ENCODE data around the gene MICU1.

DNA sequence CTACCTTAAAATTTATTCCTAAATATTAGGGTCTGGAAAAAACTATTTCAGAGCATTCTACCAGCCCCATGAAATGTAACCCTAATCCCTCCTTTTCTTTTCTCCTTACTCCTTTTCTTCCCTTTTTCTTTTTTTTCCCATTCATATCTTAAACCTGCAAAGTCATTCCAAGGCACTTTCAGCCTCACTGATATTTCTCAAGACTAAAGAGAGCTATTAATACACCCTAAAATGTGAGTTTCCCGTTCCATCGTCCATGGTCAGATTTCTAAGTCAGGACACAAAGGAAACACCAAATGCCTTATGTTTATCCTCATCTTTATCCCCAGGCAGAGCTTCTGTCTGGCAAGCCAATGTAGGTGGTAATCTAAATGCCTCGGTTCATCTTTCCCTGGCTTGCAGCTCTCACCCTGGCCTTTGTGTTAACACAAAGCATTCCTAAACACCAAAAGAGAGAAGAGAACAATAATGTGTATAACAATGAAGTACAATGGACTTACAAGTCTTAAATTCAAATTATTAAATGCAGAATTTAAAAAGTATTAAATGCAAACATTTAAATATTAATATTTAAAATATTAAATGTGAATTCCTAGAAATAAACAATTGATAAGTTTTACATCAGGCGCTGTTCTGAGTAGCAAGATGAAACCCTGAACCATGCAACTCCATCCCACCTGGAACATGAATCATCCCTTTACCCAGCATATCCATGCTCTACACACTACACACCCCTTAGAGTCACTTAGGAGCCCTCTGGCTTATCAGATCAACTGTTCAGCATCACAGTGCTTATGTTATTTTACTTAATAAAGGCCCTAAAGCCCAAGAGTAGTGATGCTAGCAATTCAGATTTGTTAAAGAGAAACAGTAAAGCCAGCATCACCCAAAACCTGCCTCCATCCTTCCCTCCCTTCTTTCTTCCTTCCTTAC lies 26.8 kb downstream of the MICU1 start:
- TF ChIP-seq, protein P1, sequence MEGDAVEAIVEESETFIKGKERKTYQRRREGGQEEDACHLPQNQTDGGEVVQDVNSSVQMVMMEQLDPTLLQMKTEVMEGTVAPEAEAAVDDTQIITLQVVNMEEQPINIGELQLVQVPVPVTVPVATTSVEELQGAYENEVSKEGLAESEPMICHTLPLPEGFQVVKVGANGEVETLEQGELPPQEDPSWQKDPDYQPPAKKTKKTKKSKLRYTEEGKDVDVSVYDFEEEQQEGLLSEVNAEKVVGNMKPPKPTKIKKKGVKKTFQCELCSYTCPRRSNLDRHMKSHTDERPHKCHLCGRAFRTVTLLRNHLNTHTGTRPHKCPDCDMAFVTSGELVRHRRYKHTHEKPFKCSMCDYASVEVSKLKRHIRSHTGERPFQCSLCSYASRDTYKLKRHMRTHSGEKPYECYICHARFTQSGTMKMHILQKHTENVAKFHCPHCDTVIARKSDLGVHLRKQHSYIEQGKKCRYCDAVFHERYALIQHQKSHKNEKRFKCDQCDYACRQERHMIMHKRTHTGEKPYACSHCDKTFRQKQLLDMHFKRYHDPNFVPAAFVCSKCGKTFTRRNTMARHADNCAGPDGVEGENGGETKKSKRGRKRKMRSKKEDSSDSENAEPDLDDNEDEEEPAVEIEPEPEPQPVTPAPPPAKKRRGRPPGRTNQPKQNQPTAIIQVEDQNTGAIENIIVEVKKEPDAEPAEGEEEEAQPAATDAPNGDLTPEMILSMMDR (IDR thresholded peaks at IDR 0.05) = no peak
- TF ChIP-seq POLR2A (IDR thresholded peaks at IDR 0.05) = no peak
